ENCODE measurements around the gene INTS3.
A peak's percentile ranks its signal among the peaks of the same experiment; 100 is the strongest.

INTS3 gene, protein sequence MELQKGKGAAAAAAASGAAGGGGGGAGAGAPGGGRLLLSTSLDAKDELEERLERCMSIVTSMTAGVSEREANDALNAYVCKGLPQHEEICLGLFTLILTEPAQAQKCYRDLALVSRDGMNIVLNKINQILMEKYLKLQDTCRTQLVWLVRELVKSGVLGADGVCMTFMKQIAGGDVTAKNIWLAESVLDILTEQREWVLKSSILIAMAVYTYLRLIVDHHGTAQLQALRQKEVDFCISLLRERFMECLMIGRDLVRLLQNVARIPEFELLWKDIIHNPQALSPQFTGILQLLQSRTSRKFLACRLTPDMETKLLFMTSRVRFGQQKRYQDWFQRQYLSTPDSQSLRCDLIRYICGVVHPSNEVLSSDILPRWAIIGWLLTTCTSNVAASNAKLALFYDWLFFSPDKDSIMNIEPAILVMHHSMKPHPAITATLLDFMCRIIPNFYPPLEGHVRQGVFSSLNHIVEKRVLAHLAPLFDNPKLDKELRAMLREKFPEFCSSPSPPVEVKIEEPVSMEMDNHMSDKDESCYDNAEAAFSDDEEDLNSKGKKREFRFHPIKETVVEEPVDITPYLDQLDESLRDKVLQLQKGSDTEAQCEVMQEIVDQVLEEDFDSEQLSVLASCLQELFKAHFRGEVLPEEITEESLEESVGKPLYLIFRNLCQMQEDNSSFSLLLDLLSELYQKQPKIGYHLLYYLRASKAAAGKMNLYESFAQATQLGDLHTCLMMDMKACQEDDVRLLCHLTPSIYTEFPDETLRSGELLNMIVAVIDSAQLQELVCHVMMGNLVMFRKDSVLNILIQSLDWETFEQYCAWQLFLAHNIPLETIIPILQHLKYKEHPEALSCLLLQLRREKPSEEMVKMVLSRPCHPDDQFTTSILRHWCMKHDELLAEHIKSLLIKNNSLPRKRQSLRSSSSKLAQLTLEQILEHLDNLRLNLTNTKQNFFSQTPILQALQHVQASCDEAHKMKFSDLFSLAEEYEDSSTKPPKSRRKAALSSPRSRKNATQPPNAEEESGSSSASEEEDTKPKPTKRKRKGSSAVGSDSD

DNA sequence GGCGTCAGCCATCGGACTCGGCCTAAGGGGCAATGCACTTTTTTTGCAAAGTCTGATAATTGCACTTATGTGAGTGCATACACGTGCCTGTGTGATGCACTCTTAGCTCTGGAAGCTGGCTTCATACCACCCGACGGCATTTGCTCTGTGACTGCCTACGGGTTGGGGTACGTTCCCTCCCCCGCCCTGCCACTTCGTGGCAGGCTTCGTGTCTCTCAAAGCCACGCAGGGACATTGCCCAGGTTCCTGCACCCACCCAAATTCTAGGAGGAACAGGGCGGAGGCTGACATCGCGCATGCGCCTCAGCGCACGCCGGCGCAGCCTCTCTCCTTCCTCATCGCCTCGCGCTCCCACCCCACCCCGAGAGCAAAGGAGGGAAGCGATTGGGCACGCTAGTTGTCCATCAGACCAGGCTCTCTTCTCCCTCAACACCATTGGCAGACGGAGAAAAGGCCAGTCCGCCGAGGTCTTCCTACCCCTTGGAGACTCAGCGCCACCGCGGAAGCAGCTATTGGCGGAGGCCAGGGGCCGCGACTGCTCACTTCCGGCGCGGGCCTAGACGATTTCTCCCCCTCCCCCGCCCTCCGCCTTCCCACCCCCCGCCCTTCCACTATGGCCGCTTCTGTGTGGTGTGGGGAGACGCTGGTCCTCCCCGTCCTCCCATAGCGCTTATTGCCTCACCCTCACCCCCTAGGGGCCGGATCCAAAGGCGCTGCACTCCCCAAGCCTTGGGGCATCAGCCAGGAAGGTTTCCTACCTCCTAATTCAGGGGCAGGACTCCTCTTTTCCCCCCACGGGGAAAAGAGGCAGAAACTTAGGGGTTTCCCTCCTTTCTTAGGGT, at the start of gene INTS3:
Gene INTS3 (plus strand): TSS at position 588 of the 842 bp plus-strand sequence. CDS start 585 bp downstream, outside the sequence.
- peak; percentile 100 for DNase-seq

DNA sequence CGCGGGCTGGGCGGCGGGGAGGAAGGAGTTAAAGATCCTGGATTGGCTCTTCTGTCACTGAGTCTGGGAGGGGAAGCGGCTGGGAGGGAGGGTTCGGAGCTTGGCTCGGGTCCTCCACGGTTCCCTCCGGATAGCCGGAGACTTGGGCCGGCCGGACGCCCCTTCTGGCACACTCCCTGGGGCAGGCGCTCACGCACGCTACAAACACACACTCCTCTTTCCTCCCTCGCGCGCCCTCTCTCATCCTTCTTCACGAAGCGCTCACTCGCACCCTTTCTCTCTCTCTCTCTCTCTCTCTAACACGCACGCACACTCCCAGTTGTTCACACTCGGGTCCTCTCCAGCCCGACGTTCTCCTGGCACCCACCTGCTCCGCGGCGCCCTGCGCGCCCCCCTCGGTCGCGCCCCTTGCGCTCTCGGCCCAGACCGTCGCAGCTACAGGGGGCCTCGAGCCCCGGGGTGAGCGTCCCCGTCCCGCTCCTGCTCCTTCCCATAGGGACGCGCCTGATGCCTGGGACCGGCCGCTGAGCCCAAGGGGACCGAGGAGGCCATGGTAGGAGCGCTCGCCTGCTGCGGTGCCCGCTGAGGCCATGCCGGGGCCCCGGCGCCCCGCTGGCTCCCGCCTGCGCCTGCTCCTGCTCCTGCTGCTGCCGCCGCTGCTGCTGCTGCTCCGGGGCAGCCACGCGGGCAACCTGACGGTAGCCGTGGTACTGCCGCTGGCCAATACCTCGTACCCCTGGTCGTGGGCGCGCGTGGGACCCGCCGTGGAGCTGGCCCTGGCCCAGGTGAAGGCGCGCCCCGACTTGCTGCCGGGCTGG, 49.1 kb upstream of the INTS3 start, which contains the start of gene NPR1:
Gene NPR1 (plus strand): TSS at position 170 of the 818 bp plus-strand sequence. CDS start 421 bp downstream, at position 591.
- DNase-seq = no peak

GRCh38 chr1:153679337-153680119, 48.3 kb upstream of the INTS3 start:
- no peak for DNase-seq

- DNase-seq = no peak
These were observed 47.8 kb upstream of the INTS3 start for GRCh38 chr1:153680120-153680403.

DNA sequence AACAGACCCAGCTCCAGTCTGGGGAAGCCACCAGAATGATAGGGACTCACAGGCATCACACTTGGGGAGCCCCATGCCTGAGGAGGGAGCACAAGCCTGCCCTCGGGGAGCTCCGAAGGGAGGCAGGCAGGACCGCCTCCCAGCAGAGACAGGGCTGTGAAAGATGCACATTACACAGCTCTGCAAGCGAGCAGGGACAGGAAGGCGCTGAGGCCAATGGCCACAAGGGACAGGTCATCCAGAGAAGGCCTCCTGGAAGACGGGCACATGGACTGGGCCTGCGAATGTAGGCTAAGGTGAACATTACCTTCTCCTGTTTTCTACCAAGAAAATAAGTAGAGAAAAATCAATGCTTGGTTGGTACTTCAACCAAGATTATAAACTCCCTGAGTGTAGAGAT, 45.1 kb upstream of the INTS3 start:
- no peak for DNase-seq

- DNase-seq = no peak
These were observed 44.0 kb upstream of the INTS3 start for GRCh38 chr1:153683854-153684253.

DNA sequence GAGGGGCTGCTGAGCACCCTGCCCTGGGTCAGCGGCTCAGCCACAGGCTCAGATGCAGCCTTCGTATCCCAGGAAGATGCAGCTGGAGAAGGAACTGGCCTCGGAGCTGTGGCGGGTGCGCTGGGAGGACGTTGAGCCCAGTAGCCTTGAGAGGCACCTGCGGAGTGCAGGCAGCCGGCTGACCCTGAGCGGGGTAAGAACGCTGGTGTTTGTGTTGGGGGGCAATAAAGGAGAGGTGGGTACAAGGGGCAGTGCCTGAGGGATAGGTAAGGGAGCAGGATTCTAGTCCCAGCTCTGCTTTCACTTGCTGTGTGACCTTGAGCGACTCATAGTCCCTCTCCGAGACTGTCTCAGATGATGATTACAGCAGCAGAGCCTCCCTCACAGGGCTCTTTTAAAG, 43.0 kb upstream of the INTS3 start:
- DNase-seq = no peak

DNA sequence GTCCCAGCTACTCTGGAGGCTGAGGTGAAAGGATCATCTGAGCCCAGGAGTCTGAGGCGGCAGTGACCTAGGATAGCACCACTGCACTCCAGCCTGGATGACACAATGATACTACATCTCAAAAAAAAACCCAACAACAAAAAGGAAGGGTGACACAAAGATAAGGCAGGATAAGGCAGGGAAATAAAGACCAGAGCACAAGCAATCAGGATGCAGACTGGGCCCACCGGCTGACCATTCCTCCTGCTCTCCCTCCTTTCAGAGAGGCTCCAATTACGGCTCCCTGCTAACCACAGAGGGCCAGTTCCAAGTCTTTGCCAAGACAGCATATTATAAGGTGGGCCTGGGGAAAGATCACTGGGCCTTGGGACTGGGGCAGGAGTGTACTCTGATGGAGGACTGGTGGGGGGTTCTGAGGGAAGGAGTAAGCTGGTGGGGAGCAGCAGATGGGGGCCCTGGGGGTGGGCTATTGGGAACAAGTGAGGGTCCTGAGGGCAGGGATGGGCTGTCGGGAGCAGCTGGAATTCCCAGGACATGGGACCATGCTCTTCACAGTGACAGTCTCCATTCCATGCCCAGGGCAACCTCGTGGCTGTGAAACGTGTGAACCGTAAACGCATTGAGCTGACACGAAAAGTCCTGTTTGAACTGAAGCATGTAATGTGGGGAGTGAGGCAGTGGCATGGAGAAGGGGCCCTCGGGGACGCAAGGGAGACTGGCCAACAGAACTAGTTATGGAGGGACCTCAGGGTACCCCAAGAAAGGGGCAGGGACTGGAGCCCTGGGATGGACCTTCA, 42.1 kb upstream of the INTS3 start:
- no peak for DNase-seq

DNA sequence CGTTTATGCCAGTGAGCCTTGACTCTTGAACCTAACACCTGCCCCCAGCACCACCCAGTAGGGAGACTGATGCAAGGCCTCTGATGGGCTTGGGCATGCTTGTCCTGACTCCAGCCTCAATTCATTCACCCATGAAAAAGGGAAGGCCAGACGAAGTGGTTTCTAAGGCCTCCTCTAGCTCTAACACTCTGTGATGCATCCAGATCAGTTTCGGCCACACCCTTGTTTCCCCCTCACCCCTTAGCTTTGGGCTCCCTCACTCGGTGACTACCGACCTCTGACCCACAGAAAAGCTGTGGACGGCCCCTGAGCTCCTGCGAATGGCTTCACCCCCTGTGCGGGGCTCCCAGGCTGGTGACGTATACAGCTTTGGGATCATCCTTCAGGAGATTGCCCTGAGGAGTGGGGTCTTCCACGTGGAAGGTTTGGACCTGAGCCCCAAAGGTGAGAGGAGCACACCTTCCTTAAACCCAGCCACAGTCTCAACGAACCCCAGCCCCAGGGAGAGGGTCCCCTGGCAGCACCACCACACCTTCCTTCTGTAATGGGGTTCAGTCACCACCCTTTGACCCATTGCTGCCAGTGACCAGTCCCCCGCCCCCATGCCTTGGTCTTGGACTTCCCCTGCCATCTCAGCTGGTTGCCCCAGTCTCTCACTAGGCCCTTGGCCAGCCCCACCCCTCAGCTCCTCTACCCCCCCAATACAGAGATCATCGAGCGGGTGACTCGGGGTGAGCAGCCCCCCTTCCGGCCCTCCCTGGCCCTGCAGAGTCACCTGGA, 40.3 kb upstream of the INTS3 start:
- no peak for DNase-seq

GRCh38 chr1:153688276-153688675, 39.6 kb upstream of the INTS3 start:
- DNase-seq = no peak

- no peak for DNase-seq
These were observed 39.0 kb upstream of the INTS3 start for GRCh38 chr1:153688736-153689328.

DNA sequence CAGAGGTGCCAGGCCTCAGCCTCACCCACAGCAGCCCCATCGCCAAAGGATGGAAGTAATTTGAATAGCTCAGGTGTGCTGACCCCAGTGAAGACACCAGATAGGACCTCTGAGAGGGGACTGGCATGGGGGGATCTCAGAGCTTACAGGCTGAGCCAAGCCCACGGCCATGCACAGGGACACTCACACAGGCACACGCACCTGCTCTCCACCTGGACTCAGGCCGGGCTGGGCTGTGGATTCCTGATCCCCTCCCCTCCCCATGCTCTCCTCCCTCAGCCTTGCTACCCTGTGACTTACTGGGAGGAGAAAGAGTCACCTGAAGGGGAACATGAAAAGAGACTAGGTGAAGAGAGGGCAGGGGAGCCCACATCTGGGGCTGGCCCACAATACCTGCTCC, 34.4 kb upstream of the INTS3 start:
- no peak for DNase-seq

DNA sequence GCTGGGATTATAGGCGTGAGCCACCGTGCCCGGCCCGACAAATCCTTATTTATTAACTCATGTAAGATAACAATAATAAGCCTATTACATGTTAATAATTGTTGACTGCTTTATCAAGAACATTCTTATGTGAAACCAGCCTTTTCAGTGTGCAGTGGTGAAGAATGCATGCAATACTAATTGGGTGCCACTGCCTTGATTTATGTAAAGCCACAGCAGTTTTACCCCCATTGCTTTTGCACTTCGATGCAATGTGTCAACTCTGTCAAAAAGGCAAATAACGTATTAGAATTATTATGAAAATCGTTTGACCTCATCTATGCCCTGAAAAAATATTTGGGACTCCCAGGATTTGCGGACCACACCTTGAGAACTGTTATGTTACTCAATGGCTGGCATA, 31.1 kb upstream of the INTS3 start:
- no peak for DNase-seq

- no peak for DNase-seq
These were observed 30.4 kb upstream of the INTS3 start for GRCh38 chr1:153697191-153698019.

DNA sequence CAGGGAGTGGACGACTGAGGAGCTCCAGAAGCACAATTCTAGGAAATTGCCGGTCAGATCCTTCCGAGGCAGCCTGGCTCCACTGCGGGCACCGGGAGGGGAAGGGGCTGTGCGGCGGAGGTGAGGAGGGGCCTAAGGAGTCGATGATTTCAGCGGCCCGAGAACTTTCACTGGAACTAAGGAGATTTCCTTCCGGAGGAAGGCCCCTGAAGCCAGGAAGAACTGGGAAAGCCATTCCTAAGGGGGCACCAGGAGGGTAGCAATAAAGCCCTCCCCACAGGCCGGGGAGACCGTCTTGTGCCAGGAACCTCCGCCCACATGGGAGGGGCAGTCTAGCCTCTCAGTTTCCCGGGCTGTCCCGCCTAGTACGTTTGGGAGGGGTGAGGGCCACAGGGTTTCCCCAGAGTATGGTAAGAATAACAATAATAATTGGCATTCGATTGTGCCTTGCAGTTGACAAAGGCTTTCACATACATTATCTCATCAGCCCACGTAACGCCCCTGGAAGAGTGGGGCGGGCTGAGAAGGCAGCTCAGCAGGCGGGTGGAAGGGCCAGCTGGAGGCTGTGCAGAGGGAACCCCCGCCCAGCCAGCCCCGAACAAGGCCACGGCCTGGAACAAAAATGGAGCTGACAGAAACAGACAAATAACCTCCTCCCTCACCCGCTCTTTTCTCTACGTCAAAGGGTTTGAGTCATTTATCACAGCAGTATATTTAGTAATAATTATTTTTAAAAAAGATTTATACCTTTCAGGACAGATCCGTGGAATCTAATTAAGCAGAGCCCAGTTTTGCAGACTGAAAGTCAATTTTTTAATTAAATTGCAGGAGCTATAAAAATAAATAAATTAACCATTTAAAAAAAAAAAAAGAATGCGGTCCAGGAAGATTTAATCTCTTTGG, 29.6 kb upstream of the INTS3 start:
- DNase-seq = no peak

GRCh38 chr1:153698923-153699714, 28.7 kb upstream of the INTS3 start:
- no peak for DNase-seq

Measured in NCI-H1048 (cell line).